GM12878 (cell line): Measurements from ENCODE around the gene OGFOD2.

Experiments
- ETV6 ChIP-seq, 2 experiments: fragments of 450-650 bp in 1 of 2; IDR thresholded peaks in 1 of 2; conservative IDR thresholded peaks in 1 of 2; 2 replicates each; pipeline ENCODE4 v1.6.1; 2014; ENCODE audit warnings: antibody characterized with exemption in 1 of 2, borderline replicate concordance in 1 of 2, low read depth in 1 of 2, mild to moderate bottlenecking in 1 of 2, moderate library complexity in 1 of 2
- MXI1 ChIP-seq: fragments of 150-350 bp; IDR thresholded peaks from 2 replicates; pipeline ENCODE4 v1.6.1; 2011; ENCODE audit warnings: low read depth, mild to moderate bottlenecking, inconsistent platforms, low read length, improper control_type of control experiment
- REST ChIP-seq: IDR thresholded peaks from 2 replicates; pipeline ENCODE4 v1.6.1; 2012; ENCODE audit warnings: mild to moderate bottlenecking, low read depth, low read length

GRCh38 chr12:122949405-122949804 lies 25.6 kb upstream of the OGFOD2 start:
- no peak for TF ChIP-seq REST
- TF ChIP-seq MXI1: no peak
- no peak for TF ChIP-seq ETV6 (conservative IDR thresholded peaks at IDR 0.05 in 1 of 2, IDR thresholded peaks at IDR 0.05 in 1 of 2; ENCODE audit: borderline replicate concordance in 1 of 2, low read depth in 1 of 2)
